Activated gamma-delta T cell (primary cell): ENCODE data around the gene CBLC.

Source experiments
- DNase-seq: peaks from one replicate; lab custom pipeline; 2025; lab: John Stamatoyannopoulos, UW

Gene CBLC

DNA sequence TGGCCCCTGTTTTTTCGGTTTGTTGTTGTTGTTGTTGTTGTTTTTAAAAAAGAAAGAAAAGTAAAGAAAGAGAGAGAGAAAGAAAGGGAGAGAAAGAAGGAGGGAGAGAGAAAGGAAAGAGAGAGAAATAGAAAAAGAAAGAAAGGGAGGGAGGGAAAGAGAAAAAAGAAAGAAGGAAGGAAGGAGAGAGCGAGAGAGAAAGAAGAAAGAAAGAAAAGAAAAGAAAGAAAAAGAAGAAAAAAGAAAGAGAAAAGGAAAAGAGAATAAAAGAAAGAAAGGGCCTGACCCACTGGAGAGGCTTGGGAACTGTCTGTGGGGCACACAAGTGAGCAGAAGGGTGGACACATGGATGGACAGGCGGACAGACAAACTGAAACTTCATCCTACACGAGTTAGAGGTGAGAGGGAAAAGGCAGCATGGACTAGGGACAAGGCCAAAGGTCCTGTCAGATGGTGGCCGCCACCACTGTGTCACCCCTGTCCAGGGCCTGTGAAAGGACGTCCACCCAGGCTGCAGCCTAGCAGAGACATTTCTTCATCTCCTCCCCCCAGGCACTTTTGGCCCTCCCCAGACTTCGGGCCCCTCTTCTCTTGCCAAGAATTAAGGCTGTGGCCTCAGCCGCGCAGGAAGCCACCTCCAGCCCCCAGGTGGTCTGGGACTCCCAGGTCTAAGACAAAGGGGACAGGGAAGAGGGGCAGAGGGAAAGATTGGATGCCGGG, 22.1 kb downstream of the CBLC start:
- no peak for DNase-seq

DNA sequence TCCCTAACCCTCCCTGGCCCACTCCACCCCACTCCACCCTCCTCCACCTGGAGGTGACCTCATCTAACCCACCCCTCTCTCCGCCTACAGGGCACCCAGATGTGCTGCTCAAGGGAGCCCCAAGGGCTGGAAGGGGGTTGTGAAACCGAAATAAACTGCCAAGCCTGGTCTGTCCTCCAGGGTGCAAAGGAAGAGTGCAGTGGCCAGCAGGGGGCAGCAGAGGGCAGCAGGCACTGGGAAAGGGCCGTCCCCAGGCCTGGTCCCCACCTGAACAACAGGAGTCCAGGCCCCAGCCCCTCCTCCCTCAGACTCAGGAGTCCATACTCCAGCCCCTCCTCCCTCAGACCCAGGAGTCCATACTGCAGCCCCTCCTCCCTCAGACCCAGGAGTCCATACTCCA, 22.8 kb downstream of the CBLC start:
- peak; percentile 40 for DNase-seq

DNA sequence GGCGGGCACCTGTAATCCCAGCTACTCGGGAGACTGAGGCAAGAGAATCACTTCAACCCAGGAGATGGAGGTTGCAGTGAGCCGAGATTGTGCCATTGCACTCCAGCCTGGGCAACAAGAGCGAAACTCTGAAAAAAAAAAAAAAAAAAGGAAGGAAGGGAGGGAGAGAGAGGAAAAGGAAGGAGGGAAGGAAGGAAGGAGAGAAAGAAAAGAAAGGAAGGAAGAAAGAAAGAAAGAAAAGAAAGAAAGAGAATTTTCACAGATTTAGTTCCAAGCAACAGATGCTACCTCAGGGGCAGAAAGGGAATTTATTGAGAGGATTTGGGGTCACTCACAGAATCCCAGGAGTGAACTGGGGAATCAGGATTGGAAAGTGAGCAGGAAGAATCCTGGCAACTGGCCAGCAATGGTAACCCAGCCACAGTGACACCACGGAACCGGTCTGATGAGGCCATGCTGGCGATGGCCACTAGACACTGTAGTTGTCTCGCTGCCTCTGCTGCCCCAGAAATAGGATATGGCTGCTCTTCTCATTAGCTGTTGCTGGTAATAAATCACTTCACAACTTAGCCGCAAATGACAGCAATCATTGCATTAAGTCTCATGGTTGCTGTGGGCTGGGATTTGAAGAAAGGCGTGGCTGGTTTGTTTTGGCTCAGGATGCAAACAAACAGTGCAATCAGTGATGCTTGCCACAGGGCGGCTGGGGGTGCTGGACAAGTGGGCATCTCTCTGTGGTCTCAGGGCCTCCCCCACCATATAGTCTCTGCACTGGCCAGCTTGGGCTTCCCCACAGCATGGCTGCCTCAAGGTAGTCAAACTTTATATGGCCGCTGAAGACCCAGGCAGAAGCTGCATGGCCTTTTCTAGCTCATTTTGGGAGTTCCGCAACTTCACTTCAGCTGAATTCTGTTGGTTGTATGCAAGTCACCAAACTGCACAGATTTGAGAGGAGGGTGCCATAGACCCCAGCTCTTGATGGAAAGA, 26.0 kb downstream of the CBLC start:
- DNase-seq = no peak

DNA sequence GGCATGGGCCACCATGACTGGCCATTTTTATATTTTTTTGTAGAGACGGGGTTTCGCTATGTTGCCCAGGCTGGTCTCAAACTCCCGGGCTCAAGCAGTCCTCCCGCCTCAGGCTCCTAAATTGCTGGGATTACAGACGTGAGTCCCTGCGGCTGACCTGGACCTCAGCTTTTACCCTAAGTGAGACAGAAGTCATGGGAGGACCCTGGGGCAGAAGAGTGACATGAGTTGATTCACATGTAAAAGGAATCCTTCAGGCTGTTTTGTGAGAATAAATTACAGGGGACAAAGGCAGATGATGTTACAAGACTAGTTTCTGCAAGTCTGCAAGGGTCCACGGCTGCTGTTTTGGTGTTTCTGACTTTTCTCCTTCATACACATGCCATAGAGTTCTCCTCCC, 28.6 kb downstream of the CBLC start:
- DNase-seq = no peak

DNA sequence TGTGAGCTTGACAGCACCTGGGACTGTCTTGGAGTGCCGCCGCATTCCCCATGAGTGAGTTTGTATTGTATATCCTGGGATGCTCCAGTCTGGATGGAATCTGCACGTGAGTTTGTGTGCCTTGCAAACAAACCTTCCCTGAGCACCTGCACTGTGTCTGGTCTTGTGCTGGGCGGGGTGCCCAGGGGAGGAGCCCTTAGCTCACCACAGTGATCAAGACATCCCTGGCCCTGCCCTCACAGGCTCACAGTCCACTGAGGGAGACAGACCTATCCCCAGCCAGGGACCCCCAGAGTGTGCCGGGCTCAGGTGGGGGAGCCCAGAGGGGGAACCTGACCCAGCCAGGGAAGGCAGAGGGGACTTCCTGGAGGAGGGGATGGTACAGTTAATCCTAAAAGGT, 29.5 kb downstream of the CBLC start:
- DNase-seq = no peak

DNA sequence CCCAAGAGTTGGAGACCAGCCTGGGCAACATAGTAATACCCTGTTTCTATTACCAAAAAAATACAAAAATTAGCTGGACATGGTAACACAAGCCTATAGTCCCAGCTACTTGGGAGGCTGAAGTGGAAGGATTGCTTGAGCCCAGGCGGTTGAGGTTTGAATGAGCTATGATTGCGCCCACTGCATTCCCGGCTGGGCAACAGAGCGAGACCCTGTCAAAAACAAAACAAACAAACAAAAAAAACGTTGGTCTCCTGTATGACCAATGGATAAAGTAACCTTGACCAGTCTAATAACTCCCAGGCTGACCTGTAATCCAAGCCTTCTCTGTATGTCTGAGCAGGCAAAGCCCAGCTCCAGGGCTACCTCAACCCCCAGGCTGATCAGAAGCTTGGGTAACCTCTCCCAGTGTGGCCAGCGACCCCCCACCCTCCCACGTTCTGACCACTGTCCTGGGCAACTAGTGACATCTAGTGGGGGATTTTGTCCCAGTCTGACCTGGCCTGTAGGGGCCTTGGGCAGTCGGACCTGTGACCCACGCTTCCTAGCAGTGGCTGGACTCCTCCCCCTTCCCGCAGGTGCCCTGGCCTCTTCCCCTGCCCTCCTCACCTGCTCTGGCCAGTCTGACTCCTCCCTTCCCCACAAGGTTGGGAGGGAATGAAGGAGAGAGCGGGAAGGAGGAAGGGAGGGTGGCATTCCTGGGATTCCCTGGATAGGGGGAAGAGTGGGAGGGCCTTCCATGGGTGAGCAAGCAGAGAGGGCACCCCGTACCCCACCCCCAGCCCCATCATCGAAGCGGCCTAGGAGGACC, 30.2 kb downstream of the CBLC start:
- DNase-seq = no peak

DNA sequence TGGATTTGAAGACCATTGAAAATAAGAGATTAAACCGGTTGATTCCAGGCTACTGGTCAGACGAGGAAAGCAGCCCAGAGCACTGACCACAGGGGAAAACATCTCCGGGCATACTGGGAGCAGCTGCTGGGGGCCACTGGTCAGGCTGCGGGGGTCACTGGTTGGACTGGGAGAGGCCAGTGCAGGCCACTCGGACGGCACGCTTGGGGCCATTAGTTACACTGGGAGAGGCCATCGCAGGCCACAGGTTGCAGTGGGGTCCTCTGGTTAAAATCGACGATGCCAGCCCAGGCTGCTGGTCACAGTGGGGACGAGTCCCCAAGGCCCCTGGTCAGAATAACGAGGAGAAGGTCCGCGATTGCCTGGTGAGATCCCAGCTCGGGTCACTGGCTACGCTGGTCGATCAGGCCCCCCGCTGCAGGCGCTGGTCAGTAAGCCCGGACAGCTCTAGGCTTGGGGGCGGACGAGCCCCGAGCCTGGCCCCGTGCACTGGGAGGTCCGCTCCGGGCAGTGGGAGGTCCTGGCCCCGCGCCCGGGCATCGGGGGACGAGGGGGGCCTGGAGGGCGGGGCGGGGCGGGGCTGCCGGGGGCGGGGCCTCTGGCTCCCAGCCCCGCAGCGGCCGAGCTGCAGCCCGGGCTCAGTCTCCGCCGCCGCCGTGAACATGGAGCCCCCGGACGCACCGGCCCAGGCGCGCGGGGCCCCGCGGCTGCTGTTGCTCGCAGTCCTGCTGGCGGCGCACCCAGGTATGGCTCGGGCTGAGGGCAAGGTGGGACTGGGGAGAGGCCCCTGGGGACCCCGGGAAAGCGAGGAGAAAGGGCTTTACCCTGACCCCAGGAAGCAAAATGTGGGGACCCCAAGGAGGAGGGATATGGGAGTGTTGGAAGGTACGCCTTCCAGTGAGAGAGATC, 31.0 kb downstream of the CBLC start, which contains the start of gene BCAM:
Gene BCAM (plus strand): TSS at position 641 of the 909 bp plus-strand sequence. CDS start 22 bp downstream, at position 663.
- DNase-seq = no peak

DNA sequence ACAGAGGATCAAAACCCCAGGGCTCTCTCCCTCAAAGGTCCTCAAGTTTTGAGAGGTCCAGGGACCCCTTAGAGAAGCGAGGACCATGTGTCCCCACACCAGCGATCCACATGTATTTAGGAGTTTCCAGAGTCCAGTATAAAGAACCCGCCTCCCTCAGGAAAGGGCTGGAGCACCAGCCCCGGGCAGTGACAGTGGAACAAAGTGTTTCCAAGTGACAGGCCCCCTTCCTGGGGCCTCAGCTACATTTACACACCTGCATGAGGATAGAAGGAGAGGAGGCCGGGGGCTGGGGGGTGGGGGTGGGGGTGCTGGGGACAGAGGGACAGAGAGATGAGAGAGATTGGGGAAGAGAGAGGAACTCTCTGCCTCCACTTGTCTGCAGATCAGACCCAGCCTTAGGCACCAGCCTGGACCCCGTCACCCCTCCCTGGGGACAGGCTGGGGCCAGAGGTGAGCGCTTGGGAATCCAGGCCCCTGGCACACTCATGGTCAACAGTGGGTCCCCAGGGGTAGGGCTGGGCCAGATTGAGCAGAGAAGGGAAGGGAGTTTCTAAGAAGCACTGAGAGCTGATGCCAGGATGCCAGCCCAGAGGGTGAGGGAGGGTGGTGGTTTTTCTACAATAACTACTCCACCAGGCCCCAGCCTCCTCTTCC, 32.0 kb downstream of the CBLC start:
- DNase-seq = no peak

DNA sequence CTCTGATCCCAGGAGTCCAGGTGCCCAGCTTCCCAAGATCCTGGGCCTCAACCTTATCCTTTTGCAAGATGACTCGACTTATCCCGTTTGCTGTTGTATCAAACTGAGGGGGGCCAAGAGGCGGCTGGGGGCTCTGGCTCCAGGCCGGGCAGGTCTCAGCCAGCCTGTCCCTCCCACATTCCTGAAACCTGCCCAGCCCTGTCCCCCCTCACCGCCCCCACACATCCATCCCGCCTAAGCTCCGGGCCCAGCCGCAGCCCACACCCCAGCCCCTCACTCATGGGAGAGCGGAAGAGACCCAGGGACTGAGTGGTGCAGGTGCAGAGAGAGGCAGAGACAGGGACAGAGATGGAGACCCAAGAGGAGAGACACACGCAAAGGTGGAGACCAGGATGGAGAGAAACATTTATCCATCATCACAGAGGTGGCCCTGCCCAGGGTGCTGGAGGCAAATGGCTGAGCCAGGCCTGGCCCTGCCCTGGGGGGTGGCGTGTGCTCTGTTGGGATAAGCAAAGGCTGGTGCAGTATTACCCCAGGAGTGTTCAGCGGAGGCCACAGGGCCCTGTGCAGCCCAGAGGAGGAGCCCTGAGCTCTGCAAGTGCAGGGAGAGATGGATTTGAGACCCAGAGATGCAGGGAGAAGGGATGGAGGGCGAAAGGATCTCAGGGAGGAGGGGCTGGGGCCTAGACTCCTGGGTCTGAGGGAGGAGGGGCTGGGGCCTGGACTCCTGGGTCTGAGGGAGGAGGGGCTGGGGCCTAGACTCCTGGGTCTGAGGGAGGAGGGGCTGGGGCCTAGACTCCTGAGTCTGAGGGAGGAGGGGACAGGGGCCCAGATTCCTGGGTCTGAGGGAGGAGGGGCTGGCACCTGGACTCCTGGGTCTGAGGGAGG, 32.8 kb downstream of the CBLC start:
- DNase-seq = no peak

DNA sequence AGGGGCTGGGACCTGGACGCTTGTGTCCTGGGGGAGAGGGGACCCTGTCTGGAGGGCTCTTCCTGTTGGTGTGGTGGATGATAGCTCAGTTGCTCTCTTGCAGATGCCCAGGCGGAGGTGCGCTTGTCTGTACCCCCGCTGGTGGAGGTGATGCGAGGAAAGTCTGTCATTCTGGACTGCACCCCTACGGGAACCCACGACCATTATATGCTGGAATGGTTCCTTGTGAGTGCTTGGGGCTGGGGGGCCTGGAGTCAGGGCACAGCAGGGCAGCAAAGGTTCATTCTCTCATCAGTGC, 33.4 kb downstream of the CBLC start:
- DNase-seq = no peak

DNA sequence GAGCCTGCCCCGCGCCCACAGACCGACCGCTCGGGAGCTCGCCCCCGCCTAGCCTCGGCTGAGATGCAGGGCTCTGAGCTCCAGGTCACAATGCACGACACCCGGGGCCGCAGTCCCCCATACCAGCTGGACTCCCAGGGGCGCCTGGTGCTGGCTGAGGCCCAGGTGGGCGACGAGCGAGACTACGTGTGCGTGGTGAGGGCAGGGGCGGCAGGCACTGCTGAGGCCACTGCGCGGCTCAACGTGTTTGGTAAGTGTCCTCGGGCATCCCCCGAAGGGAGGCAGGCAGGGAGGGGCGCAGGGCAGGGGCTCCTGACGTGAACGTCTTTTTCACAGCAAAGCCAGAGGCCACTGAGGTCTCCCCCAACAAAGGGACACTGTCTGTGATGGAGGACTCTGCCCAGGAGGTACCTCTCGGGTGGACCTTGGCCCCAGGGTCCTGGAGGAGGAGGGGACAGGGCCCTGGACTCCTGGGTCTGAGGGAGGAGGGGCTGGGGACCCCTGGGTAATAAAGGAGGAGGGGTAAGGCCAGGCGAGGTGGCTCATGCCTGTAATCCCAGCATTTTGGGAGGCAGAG, 34.5 kb downstream of the CBLC start:
- no peak for DNase-seq

DNA sequence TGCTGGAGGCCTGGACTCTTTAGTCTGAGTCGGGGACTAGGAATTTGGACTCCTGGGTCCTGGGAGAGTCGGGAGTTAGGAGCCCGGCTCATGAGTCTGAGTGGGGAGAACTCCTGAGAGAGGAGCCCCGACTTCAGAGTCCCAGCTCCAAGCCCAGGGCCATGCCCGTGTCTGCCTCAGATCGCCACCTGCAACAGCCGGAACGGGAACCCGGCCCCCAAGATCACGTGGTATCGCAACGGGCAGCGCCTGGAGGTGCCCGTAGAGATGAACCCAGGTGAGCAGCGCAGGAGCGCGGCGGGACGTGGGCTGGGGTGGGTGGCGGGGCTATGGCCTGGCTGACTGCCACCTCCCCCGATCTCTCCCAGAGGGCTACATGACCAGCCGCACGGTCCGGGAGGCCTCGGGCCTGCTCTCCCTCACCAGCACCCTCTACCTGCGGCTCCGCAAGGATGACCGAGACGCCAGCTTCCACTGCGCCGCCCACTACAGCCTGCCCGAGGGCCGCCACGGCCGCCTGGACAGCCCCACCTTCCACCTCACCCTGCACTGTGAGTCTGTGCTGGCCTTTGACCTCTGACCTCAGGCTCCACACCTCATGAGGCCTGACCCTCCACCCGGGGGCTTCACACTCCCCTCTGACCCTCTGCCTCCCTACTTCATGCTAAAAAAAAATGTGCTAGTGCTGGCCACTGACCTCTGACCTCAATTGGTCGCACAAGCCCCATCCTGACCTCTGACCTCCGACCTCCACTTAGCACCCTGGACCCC, 35.6 kb downstream of the CBLC start:
- DNase-seq = no peak

DNA sequence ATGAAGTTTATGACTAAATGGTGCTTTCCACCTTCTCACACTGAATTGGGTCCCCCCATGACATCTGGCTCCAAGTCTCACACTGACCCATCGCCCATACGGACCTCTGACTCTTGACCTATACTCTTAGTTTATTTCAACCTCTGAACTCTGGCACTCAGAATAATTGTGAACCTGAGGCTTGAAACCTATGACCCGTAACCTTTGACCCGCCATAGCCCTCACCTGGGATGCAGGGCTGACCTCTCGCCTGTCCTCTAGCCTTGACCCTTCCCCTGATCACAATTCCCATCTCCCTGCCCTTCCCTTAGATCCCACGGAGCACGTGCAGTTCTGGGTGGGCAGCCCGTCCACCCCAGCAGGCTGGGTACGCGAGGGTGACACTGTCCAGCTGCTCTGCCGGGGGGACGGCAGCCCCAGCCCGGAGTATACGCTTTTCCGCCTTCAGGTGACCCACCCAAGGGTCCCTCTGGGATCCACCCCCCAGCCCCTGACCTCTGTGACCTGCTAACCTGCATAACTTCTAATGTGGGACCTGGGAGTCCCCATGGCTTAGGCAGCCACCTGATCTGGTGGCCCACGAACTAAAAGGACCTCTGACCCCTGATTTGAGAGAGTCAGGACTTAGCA, 36.3 kb downstream of the CBLC start:
- DNase-seq = no peak

DNA sequence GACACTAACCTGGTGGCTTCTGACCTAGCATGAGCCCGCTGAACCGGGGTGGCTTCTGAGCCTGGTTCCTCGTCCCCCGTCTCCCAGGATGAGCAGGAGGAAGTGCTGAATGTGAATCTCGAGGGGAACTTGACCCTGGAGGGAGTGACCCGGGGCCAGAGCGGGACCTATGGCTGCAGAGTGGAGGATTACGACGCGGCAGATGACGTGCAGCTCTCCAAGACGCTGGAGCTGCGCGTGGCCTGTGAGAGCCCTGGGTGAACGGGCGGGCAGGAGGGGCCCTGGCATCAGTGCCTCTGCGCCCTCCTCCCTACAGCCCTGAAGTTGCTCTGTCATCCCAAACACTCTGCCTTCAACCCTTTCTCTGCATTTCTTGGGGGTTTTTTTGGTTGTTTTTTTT, 36.8 kb downstream of the CBLC start:
- no peak for DNase-seq

DNA sequence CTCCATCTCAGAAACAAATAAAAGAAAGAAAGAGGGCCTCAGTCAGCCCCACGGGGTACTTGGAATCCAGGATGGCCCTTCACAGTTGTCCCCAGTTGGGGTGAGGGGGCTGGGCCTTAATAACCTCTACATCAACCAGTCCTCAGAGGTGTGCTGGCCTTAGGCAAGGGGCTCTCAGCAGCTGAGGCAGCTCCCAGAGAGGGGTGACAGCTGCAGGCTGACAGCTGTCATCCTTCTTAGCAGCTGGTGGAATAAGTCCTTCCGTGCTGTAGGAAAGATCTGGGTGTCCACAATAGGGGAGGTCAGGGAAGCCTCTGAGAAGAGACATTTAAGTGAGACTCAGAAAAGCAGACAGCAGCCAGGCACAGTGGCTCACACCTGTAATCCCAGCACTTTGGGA, 38.6 kb downstream of the CBLC start:
- DNase-seq = no peak

DNA sequence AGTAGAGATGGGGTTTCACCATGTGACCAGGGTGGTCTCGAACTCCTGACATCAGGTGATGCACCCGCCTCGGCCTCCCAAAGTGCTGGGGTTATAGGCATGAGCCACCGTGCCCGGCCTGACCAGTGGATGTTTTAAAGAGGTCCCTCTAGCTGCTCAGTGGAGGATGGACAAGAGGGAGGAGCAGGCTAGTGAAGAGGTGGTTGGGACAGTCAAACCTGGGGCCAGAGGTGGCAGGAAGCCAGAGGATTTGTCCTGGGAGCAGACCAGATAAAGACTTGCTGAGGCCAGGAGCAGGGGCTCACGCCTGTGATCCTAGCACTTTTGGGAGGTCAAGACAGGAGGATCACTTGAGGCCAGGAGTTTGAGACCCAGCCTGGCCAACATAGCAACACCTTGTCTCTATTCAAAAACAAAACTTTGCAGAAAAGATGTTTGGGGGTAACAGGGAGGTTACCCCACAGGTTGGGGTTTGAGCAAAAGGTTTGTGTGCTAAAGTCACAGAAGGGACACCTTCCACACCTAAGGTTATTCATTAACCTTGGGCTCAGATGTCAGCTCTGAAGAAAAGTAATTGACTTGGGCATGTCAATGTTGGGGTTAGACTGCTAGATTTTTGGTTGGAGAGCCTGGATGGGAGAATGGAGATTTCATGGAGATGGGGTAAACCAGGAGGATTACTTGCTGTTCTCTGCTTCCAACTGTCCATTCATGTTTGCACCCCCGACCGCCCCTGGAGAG, 40.2 kb downstream of the CBLC start:
- no peak for DNase-seq

DNA sequence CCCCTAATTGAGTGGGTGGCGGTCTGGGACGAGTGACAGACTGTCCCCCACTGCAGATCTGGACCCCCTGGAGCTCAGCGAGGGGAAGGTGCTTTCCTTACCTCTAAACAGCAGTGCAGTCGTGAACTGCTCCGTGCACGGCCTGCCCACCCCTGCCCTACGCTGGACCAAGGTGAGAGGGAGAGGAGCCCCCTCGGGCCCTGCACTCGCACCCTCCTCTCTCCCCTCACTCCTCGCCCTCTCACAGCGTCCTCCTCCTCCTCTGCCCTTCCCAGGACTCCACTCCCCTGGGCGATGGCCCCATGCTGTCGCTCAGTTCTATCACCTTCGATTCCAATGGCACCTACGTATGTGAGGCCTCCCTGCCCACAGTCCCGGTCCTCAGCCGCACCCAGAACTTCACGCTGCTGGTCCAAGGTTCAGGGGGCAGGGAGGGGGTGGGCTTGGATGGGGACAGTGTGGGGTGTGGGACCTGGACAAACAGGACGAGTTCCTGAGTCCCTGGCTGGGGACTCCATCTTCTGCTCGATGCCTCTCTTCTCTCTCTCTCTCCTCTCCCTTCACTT, 40.9 kb downstream of the CBLC start:
- no peak for DNase-seq
